NCI-H460 (cell line): ENCODE measurements around the gene FDXR. TPM values are rescaled to one million over a fixed set of nuclear protein-coding genes. Genes with fewer than 3 reads are reported as not detected.

Source experiments
- DNase-seq: peaks from one replicate; pipeline ENCODE4 v3.0.0-alpha.2; 2016; ENCODE audit warnings: low read depth; ENCODE audit errors: extremely low read depth
- total RNA-seq: library from RNA; depleted of rRNA; stranded (reverse); fragments of >200 nt; shearing (Covaris generic); gene quantifications from 2 replicates; pipeline ENCODE4 v1.2.3, GENCODE V29; 2014

Gene FDXR
- total RNA-seq, 1 experiment from 2014 or later = 35.0 TPM

DNA sequence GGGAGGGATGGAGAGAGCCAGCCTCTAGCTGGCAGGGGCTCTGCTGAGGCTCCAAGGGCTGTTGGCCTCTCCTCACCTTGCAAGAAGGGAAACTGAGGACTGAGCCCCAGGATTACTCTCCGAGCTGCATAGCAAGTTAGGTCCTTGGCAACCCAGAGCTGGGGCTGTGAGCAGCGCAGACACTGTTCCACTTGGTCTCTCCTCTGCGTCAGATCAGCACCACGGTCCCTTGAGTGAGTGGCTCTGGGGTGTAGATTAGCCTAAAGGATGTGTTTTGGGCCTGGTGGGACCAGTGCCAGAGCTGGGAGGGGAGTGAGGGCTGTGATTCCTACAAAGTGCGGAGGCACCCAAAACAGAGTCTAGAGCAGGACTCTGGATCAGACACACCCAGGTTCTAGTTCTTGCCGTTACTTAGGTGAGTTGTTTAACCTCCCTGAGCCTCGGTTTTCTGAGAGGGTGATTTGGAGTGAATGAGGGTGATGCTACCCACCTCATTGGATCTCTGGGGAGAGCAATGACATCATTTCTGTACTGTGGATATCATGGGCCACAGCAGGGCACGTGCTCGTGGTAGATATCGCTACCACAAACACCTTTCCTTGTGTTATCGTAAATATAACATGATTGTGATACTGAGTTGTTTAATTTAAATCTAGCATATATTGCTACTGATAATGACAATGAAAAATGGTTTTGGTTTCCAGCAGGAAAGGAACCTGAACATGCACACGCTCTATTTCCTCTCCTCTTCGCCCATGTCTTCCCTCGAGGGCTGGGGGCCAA is 28.8 kb upstream of the FDXR start:
- DNase-seq = no peak

DNA sequence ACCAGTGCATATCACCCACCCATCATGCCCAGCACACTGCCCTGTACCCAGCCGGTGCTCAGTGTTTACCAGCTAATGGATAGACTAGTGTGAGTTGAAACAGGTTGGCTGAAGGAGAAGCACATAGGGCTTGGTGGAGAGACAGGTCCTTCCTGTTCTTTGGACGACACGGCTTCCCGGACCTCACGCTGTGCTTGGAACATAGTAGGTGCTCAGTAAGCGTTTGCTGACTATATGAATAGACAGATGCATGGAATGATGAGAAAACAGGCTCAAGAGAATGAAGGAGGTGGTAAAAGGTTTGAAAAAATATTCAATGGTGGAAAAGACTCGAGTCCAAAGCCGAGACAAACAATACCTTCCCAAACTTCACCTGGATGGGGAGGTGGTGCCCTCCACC is 27.4 kb upstream of the FDXR start:
- DNase-seq = no peak

DNA sequence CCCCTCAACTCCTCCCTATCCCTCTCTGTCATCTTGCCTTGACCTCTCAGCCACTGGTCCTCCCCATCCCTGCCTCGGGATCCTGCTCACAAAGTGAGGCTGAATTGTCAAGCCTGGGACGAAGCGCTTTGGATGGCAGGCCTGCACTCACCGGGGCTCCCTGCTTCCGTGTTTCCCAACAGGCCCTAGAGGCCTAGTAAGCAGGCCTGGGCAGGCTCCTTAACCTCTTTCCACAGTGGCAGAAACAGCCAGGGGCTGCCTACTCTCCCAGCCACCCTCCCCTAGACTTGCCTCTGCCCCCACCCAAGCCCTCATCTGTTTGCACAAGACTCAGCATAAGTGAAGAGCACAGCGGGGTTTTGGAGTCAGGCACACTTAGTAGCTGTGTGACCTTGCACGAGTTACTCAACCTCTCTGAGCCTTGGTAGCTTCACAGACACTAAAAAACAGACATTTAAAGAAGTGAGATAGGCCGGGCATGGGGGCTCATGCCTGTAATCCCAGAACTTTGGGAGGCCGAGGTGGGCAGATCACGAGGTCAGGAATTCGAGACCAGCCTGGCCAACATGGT is 25.7 kb upstream of the FDXR start:
- no peak for DNase-seq

DNA sequence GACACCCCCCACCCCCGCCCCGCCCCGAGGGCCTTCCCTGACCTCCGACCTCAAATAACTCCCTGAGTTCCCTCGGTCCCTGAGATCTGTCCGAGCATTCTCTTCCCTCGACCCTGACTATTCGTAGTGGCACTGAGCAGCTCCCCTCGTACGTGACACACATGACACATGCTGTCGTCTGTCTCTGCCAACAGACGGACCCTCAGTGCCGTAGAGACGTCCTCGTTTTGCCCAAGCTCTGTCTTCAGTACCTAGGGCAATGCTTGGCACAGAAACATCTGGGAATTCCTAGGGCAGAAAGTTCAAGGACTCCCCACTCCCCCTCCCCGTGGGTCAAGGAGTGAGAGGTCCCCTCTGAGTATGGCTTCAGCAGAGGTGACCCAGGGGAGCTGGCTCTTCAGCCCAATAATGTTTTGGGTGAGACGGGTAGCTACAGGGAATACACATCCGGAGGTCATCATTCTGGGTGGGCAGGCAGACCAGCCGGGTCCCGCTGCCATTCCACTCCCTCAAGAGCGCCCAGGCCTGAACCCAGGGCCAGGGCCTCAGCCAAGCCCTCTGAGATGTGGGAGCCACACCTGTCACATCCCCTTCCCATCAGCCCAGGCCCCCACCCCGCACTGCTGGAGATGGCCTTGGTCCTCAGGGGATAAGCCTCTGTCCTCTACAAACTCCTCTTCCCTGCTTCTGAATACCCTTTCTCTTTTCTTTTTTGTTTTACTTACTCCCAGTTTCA is 21.3 kb upstream of the FDXR start:
- no peak for DNase-seq

DNA sequence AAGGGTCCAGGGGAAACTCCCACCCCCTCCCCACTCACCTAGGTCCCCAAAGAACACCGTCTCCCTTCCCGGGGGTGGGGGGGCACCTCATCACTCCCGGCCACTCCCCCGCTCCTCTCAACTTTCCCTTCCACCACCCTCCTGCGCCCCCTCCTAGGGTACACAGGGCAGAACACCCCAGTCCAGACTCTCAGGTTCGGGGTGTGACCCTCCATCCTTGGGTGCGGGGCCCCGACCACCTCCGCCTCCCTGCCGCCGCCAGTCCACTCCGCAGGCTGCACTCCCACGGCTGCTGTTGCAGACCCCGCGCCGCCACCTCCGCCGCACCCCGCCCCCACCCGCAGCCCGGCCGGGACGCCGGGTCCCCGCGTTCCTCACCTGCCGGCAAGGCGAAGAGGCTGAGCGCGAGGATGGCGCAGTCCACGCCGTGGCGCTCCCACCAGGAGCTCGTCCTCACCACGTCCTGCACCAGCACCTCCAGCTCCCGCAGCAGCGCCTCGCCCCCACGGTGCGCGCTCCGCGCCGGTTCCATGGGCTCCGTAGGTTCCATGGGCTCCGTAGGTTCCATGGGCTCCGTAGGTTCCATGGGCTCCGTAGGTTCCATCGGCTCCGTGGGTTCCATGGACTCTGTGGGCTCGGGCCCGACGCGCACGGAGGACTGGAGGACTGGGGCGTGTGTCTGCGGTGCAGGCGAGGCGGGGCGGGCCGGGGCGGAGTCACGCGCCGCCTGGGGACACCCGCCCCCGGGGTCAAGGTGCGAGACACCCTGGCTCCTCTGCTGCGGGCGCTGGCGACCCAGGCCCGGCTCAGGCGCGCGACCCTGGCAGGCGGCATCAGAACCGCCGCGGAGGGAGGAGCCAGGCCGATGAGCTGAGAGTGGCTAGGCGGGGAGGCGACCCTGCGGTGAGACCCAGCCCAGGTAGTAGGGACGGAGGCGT is 20.4 kb upstream of the FDXR start, which contains the start of gene FADS6:
TSS of gene FADS6 (minus strand) at position 660 of the 938 bp plus-strand sequence. CDS start at position 622, 38 bp downstream.
- DNase-seq = no peak

DNA sequence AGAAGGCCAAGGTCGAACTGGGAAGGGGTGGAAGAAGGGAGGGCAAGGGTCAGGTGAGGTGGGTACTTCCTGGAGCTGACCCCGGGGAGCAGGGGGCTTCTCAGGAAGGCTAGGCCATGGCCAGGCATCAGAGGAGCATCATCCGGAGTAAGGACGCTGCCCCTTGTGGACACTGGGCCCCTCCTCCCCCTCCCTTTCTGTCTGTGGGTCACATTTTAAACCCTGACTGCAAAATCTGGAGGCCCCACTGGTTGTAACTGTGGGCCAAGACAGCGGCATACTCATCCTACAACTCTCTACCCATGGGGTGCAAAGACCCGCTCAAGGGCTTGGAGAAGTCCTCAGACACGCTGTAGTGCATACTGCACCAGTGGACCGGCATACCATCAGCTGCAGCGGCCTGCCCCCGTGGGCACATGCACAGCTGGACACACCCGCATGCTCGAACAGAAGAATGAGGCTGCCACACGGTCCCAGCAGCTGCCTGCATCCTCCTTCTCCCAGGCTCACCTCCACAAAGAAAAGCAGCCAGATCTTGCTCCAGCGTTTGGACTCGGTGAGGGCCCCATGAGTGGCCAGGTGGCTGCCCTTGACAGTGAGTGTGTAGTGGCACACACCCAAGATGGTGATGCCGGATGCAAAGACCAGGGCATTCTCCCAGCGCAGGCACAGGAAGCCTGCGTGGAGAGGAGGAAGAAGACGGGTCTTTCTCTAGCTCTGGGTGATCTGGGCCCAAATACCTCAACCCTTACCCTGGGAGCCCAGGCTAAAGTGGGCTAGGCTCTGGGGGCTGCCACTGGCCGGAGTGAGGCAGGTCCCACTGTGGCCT is 19.4 kb upstream of the FDXR start:
- DNase-seq = no peak

DNA sequence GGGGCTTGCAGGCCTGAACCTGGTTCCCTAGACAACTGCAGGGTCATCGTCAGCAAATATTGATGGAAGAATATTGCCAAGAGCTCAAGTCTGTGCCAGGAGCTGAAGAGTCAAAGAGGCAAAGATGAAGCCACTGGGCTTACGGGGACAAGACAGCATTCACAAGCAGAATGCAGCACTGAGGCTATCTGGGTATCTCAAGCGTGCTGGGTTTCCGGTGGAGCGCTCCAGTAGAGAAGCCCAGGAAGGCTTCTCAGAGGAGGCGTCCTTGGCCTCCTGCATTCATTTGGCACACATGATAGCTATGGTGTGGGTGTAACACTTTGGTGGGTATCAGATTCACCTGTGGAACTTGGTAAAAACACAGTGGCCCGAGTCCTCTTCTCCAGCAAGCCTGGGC is 17.8 kb upstream of the FDXR start:
- DNase-seq = no peak

DNA sequence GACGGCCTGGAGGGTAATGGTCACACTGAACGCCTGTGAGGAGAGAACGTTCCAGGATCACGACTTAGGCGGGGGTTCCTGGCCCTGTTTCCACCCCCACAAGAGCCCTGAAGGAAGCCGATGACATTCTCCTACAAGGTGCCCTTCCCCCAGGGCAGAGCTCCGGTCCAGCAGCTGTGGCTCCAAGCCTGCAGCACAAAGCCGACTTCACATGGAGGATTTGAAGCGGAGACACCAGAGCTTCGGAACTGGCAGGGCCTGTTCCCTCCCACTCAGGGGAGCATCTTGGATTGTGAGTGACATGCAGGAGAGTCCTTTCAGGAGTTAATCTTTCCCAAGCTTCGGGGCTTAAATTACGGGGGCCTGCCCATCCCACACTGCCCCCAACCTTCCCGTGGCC is 15.7 kb upstream of the FDXR start:
- DNase-seq = no peak

DNA sequence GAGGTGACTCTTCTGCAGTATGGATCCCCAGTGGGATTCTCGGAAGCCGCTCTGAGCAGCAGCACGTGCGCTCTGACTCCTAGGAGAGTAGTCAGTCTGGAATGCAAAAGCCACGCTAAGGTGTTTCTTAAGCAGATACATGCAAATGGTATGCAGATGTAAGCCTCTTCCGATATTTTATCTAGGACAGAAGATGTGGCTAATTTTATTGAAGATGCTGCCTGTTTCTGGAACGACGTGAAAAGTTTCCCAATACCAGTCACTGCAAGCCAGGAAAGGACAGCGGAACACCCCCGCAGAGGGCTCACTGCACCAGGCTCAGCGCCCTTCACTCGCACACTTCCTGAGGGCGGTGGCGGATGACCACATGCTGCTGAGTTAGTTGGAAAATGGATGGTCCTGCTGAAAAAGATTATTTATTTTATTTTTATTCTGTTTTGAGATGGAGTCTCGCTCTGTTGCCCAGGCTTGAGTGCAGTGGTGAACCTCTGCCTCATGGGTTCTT is 10.5 kb upstream of the FDXR start:
- no peak for DNase-seq

DNA sequence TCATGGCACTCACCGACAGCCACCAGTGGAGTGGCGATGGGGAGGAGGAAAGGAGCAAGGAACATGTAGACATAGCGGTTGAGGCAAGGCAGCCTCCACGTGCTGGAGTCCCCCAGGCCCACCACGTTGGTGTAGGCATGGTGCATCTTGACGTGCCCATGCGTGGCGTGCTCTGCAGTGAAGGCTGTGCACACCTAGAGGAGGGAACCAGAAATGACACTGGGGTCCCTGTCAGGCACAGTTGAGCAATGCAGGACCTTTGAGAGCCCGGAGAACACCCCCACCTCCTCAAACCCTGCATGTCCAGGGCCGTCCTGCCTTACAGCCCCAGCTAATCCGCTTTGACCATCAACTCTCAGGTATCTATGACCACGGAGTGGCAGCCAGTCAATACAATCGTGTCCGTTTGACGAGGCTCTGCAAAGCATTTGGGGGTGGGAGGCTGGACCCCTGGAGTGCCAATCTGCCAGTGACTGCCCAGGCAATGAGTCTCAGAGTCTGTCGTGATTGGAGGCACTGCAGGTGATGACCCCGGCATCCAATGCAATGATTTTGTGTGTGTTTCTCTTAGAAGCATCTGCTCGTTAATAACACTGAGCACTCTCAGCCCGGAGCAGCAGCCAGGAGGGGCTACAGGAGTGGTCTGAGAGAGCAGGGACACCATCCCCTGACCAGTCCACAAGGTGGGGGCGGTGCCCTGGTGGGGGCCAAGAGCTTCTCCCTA is 9.9 kb upstream of the FDXR start:
- DNase-seq = no peak

DNA sequence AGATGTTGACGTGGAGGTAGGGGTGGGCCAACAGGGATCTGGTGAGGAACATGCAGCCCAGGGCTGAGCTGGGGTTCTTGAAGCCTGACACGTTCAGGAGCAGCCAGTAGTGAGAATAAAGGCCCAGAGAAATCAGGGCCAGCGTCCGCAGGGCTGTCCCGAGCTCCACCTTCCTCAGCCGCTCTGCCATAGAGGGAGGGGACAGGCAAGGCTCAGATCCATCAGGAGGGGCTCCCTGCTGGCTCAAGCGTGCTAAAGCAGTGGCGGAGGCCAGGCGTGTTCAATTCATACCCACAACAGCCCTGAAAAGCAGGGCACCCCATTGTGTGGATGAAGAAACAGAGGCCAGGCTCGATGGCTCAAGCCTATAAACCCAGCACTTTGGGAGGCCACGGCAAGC is 8.3 kb upstream of the FDXR start:
- DNase-seq = no peak

DNA sequence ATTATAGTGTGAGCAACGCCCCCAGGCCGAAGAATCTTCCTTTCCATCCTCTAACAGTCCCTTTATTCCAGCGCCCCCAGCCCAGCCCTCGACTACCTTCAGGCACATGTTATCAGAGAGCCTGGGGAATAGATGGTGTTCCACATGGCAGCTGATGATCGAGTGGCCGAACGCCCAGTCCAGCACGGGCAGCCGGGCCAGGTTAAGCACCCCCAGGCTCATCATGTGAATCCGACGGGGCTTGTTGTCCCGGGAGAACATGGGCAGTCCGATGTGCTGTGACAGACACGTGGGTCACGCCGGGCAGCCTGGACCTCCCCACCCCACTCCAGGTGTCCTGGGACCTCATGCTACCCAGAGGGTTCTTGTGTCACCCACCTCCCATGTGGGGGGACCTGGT is 6.5 kb upstream of the FDXR start:
- DNase-seq = no peak

DNA sequence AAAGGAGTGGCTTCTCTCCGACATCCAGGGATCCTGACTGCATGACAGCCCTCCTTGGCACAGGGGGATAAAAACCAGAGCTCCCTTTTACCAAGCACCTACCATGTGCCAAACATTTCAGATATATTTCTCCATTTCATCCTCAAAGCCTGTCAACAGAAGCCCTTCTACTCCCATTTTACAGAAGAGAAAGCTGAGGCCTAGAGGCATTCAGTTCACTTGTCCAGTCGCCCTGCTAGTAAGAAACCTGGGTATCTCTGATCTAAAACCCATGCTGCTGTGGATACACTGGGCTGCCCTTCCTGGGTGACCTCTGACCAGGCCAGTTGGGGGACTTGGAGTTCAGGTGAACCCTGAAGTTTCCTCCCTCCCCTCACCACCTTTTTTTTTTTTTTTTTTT is 5.9 kb upstream of the FDXR start:
- no peak for DNase-seq

DNA sequence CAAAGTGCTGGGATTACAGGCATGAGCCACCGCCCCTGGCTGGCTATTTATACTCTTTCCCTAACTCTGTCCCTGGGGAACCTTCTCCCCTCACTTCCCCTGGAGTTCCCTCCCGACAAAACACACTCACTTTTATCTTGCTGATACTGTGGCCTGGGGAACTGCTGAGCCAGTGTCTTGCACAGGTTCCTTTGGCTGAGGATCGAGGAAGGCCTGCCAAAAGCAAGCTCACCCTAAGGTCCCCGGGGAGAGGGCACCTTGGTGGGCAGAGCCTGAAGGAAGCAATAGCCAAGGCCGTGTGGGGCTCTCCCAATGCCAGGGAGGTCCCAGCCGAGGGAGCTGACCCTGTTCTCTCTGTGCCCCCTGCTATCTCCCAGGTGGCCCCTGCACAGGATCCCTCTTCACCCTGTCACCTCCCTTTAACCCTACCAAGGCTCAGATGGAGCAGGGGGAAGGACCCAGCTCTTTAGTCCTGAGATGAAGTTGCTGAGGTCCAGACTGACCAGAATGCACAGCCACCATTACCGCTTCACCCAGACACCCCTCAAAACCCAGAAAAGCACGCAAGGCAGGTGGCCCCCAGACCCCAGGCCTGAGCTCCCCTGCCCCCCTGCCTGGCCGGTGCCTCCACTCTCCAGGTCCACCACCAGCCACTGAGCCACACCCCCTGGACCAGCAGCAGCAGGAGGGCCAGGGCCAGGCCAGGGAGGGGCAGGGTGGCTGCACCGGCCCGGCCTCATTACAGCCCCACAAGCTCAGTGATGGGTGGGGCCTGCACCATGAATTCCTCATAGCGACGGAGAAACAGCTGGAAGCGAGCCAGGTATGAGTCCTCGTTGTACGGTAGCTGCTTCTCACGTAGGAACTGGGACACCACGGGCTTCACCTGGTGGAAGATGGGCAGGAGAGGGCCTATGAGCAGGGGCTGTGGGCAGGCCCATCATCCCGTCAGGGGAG is 5.1 kb upstream of the FDXR start:
- DNase-seq = no peak

DNA sequence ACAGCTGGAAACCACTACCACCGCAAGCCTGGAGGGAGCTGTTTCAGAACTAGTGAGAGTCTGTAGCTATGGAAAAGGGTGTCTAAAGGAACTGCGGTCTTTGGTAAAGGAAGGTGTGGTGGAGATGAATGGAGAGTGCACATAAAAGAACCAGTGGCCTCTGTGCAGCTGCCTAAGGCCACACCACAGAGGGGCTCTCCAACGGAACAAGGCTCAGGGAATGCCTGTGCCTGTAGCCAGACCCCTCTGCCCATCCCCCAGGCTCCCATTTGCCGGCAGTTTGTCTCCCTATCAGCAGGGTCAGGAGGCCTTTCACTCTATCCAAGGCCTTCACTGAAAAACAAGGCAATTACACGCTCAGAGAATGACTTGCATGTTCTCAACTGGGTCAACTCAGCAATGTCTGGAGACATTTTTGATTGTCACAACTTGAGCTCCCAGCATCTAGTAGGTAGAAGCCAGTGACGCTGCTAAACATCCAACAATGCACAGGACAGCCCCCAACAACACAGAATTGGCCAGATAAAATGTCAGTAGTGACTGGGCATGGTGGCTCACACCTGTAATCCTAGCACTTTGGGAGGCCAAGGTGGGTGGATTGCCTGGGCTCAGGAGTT is 3.3 kb upstream of the FDXR start:
- DNase-seq = no peak

DNA sequence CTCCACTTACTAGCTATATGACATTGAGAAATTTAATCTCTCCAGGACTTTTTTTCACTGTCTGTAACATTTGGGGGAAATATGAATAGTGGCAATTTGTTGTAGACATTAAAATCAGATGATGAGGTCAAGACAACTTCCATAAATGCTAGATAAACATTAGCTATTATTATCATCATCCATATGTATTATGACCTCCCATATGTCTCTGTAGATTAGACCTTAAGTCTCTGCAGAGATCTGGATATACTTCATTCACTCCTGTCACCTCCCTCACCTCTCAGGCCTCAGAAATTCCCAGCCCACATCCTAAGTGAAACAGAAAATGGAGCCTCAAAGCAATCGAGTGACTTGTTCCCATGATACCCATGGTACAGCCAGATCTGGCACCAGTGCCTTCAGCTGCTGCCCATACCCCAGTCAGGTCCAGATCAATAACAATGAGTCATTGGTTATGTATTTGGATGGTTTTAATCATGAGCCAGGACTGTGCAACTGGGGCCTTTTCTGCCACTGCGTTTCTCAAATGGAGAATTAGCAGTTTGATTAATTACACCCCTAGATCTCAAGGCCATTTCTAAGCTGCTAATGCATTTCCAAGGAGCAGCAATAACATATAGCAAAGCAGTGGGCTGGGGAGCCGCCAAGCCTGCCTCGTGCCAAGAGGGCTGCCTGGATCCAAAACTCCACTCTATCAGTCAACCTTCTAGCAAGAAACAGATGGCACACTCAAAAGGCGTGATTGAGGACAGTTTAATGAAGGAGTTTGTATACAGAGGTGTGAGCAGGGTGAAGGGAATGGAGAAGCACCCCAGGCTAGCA is 2.6 kb upstream of the FDXR start:
- DNase-seq = no peak
